ENCODE measurements around the gene MARK1. TPM values are rescaled to one million over a fixed set of nuclear protein-coding genes. Genes with fewer than 3 reads are reported as not detected.

The MARK1 gene
- total and polyA plus RNA-seq, 2 of the 4 experiments (the other 2 are of a cell fraction): not detected

GRCh38 chr1:220575718-220576497, 48.0 kb downstream of the MARK1 start:
- intact Hi-C loops (cut with micrococcal nuclease) (loop anchor here (10.0 kb wide), 1 partner anchor 291 kb away; no protein-coding TSS in a partner anchor), dilution Hi-C loops (cut with HindIII; ENCODE audit: low sequenced_read_pairs, unreplicated experiment) (no loop called here), in situ Hi-C loops (cut with MboI; ENCODE audit: low sequenced_read_pairs) (no loop called here)
- no peak overlapping the region for H3K56ac ChIP-seq (ENCODE audit: extremely low read depth, insufficient read depth, low read length)
- no peak overlapping the region for H4K8ac ChIP-seq (ENCODE audit: low read depth in 2 of 2, low read length in 2 of 2)
- no peak overlapping the region for H3K4me2 ChIP-seq (ENCODE audit: low read depth, low read length)
- no peak overlapping the region for H2BK15ac ChIP-seq (ENCODE audit: low read depth, low read length)
- no peak overlapping the region for H3K9ac ChIP-seq (ENCODE audit: low read depth, low read length)
- H3K23ac ChIP-seq (ENCODE audit: low read depth, low read length): no peak overlapping the region
- no peaks in the 10 kb centered on the region for H3K9me3 ChIP-seq (ENCODE audit: control insufficient read depth, insufficient read depth, low read length)
- H3K27me3 ChIP-seq (ENCODE audit: control insufficient read depth, insufficient read depth, low read length): no peaks in the 10 kb centered on the region
- no peaks in the 10 kb centered on the region for H3K79me1 ChIP-seq (ENCODE audit: low read depth in 1 of 2, low read length in 2 of 2)
- H3K4ac ChIP-seq (ENCODE audit: low read depth, low read length): no peak overlapping the region
- H2AK5ac ChIP-seq (ENCODE audit: low read depth, low read length): no peak overlapping the region
- H3K14ac ChIP-seq (replicated peaks; ENCODE audit: low read depth, low read length): no peak overlapping the region
- no peaks in the 10 kb centered on the region for H3K4me1 ChIP-seq (ENCODE audit: control insufficient read depth, insufficient read depth, low read length)
- H2AFZ ChIP-seq (replicated peaks; ENCODE audit: low read length, poor library complexity): no peak overlapping the region
- no peak for ATAC-seq (ENCODE audit: low read depth)
- no peak overlapping the region for H3K4me3 ChIP-seq (ENCODE audit: insufficient read depth, low read depth, low read length)
- no peaks in the 10 kb centered on the region for H3K9me1 ChIP-seq (ENCODE audit: insufficient read depth, low read length)
- H3K36me3 ChIP-seq (ENCODE audit: control insufficient read depth, insufficient read depth, low read length): no peaks in the 10 kb centered on the region
- H4K5ac ChIP-seq (ENCODE audit: low read depth, low read length): no peak overlapping the region
- H2BK20ac ChIP-seq (ENCODE audit: low read depth, low read length): no peak overlapping the region
- ChIA-PET POLR2A (ENCODE audit: unreplicated experiment) (no interaction called here), CTCF (no interaction called here)
- no peak overlapping the region for H2AK9ac ChIP-seq (replicated peaks; ENCODE audit: low read depth, low read length, poor library complexity)
- no peak overlapping the region for H2BK5ac ChIP-seq (ENCODE audit: low read depth, low read length, poor library complexity, severe bottlenecking)
- no CpG with 5 or more reads among the region's 6 CpGs for WGBS, 2 experiments (ENCODE audit: extremely low coverage in 2 of 2, insufficient read length in 1 of 2)
- H4K20me1 ChIP-seq (ENCODE audit: insufficient read depth, low read length): no peaks in the 10 kb centered on the region
- TF ChIP-seq CTCF (conservative IDR thresholded peaks at IDR 0.05; ENCODE audit: low read depth, low read length) (no peak), USF2 (IDR thresholded peaks at IDR 0.05; ENCODE audit: low read depth, low read length) (no peak), MXI1 (IDR thresholded peaks at IDR 0.05; ENCODE audit: borderline replicate concordance, low read depth, low read length) (no peak), SMC3 (IDR thresholded peaks at IDR 0.05; ENCODE audit: low read depth, low read length) (no peak), FOS (IDR thresholded peaks at IDR 0.05; ENCODE audit: low read depth, low read length) (no peak), RCOR1 (IDR thresholded peaks at IDR 0.05; ENCODE audit: insufficient replicate concordance, low read length) (no peak), CHD1 (IDR thresholded peaks at IDR 0.05; ENCODE audit: low read depth, low read length) (no peak), BHLHE40 (IDR thresholded peaks at IDR 0.05; ENCODE audit: low read depth, low read length) (no peak), RFX5 (IDR thresholded peaks at IDR 0.05; ENCODE audit: low read depth, low read length) (no peak), MAFK (IDR thresholded peaks at IDR 0.05; ENCODE audit: low read depth, low read length) (no peak), CEBPB (IDR thresholded peaks at IDR 0.05; ENCODE audit: low read depth, low read length) (no peak), NFE2L2 (IDR thresholded peaks at IDR 0.05; ENCODE audit: low read depth, low read length) (no peak), MAZ (IDR thresholded peaks at IDR 0.05; ENCODE audit: borderline replicate concordance, low read depth, low read length) (no peak), POLR2A (IDR thresholded peaks at IDR 0.05; ENCODE audit: low read depth, low read length) (no peak), RAD21 (IDR thresholded peaks at IDR 0.05; ENCODE audit: low read length) (no peak)
- TF ChIP-seq, protein P1, sequence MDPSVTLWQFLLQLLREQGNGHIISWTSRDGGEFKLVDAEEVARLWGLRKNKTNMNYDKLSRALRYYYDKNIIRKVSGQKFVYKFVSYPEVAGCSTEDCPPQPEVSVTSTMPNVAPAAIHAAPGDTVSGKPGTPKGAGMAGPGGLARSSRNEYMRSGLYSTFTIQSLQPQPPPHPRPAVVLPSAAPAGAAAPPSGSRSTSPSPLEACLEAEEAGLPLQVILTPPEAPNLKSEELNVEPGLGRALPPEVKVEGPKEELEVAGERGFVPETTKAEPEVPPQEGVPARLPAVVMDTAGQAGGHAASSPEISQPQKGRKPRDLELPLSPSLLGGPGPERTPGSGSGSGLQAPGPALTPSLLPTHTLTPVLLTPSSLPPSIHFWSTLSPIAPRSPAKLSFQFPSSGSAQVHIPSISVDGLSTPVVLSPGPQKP (IDR thresholded peaks at IDR 0.05; ENCODE audit: borderline replicate concordance, low read depth, low read length): no peak
- no peak overlapping the region for H3K18ac ChIP-seq (ENCODE audit: low read depth, low read length)
- no peak overlapping the region for H3K27ac ChIP-seq (ENCODE audit: insufficient read depth, low read length)
- no TSS peak for BruUV-seq (replicated peaks)
- no peak for DNase-seq
- H4K91ac ChIP-seq (ENCODE audit: insufficient read depth, low read depth, low read length): no peak overlapping the region
- H2BK120ac ChIP-seq (ENCODE audit: low read depth, low read length): no peak overlapping the region
